Parathyroid adenoma (tissue), 2 donors: ENCODE results near the gene JADE1.

Source experiments
- H2AFZ ChIP-seq: fragments of 300-600 bp; sonication (generic); one replicate; pipeline ENCODE4 v1.7.0; 2017; ENCODE audit warnings: antibody characterized with exemption, mild to moderate bottlenecking
- H3K27ac ChIP-seq: fragments of 300-600 bp; sonication (generic); one replicate; pipeline ENCODE4 v1.7.0; 2017
- H3K27me3 ChIP-seq: fragments of 300-600 bp; sonication (generic); one replicate; pipeline ENCODE4 v1.7.0; 2017; ENCODE audit warnings: low read length; ENCODE audit not compliant: control insufficient read depth, insufficient read depth
- H3K36me3 ChIP-seq: fragments of 300-600 bp; sonication (generic); one replicate; pipeline ENCODE4 v1.7.0; 2017; ENCODE audit warnings: low read length; ENCODE audit not compliant: control insufficient read depth, insufficient read depth
- H3K4me1 ChIP-seq: fragments of 300-600 bp; sonication (generic); one replicate; pipeline ENCODE4 v1.7.0; 2017; ENCODE audit warnings: control low read depth
- H3K4me2 ChIP-seq: fragments of 300-600 bp; sonication (generic); one replicate; pipeline ENCODE4 v1.7.0; 2017; ENCODE audit warnings: low read length
- H3K4me3 ChIP-seq: fragments of 300-600 bp; sonication (generic); one replicate; pipeline ENCODE4 v1.7.0; 2017; ENCODE audit warnings: low read depth, low read length
- H3K79me2 ChIP-seq: fragments of 300-600 bp; sonication (generic); one replicate; pipeline ENCODE4 v1.7.0; 2017; ENCODE audit warnings: control low read depth
- H3K9ac ChIP-seq: fragments of 300-600 bp; sonication (generic); one replicate; pipeline ENCODE4 v1.7.0; 2017; ENCODE audit warnings: mild to moderate bottlenecking
- H3K9me3 ChIP-seq: fragments of 300-600 bp; sonication (generic); one replicate; pipeline ENCODE4 v1.7.0; 2017; ENCODE audit warnings: low read length; ENCODE audit not compliant: control insufficient read depth
- TF ChIP-seq, protein P1 (sequence below): fragments of 300-600 bp; sonication (generic); IDR thresholded peaks from one replicate; pipeline ENCODE4 v1.7.0; 2017; ENCODE audit warnings: antibody characterized with exemption, mild to moderate bottlenecking
- donor health status: primary hyperparathyroidism.

The JADE1 gene

DNA sequence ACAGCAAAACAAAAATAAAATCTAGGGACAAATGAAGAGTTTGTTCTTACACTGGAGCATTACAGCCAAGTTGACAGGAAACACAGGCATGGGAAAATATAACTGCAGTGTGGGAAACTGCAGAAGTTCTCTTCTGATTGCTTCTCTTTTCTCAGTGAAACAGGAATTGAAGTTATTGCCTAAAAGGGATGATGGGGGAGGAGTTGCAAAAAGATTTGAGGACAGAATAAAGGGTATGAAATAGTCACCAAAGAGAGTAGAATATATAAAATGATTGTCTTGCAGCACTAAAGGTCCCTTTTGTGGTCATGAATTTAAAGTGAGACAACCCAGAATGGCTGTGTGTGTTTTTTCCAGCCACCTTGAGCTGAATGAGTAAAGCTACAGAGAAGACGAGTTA, 103.7 kb downstream of the JADE1 start:
- Histone ChIP-seq H3K4me3 (no peak overlapping the region), H3K79me2 (no peaks in the 10 kb centered on the region), H3K4me2 (no peak overlapping the region), H3K4me1 (no peaks in the 10 kb centered on the region), H3K9me3 (no peaks in the 10 kb centered on the region), H3K27me3 (no peaks in the 10 kb centered on the region), H3K36me3 (no peaks in the 10 kb centered on the region), H3K9ac (no peak overlapping the region), H3K27ac (no peak overlapping the region), H2AFZ (no peak overlapping the region)
- TF ChIP-seq, protein P1, sequence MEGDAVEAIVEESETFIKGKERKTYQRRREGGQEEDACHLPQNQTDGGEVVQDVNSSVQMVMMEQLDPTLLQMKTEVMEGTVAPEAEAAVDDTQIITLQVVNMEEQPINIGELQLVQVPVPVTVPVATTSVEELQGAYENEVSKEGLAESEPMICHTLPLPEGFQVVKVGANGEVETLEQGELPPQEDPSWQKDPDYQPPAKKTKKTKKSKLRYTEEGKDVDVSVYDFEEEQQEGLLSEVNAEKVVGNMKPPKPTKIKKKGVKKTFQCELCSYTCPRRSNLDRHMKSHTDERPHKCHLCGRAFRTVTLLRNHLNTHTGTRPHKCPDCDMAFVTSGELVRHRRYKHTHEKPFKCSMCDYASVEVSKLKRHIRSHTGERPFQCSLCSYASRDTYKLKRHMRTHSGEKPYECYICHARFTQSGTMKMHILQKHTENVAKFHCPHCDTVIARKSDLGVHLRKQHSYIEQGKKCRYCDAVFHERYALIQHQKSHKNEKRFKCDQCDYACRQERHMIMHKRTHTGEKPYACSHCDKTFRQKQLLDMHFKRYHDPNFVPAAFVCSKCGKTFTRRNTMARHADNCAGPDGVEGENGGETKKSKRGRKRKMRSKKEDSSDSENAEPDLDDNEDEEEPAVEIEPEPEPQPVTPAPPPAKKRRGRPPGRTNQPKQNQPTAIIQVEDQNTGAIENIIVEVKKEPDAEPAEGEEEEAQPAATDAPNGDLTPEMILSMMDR: no peak

DNA sequence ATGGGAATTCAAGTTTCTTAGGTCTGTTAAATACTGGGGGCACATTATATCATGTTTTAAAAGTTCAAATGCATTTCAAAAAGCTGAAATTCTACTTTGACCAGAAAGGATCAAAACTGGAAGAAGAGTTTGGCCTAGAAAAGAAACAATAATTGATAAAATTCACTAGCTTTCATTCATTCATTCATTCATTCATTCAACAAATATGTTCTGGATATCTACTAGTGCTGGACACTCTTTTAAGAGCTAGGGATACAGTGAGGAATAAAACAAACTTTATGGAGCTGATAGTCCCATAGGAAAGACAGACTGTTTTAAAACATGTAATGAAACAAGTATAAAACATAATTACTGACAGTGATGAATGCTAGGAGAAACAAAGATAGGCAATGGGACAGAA, 106.0 kb downstream of the JADE1 start:
- Histone ChIP-seq H3K27ac (no peak overlapping the region), H3K4me1 (no peaks in the 10 kb centered on the region), H3K9ac (no peak overlapping the region), H3K36me3 (no peaks in the 10 kb centered on the region), H3K4me3 (no peak overlapping the region), H3K9me3 (no peaks in the 10 kb centered on the region), H2AFZ (no peak overlapping the region), H3K27me3 (no peaks in the 10 kb centered on the region), H3K4me2 (no peak overlapping the region), H3K79me2 (no peaks in the 10 kb centered on the region)
- TF ChIP-seq, protein P1: no peak

DNA sequence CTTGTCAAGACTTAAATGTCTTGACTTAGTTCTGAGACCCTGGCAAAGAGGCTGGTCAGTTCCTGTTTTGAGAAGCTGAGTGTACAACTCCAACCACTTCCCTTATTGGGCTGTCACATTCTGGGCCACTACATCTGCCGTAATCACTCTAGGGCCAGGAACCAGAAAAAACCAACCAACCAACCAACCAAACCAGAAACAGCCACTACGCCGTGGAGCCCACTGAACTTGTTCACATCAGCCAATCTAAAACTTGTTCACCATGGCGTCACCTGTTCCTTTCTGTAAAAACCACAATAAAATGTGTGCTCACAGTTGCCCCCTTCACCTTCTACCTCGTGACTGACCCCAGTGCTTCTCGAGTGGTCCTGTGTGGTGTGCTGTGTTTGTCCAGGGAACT, 107.3 kb downstream of the JADE1 start:
- H3K9me3 ChIP-seq: no peaks in the 10 kb centered on the region
- no peak overlapping the region for H3K4me2 ChIP-seq
- no peak overlapping the region for H2AFZ ChIP-seq
- no peak overlapping the region for H3K4me3 ChIP-seq
- H3K4me1 ChIP-seq: no peaks in the 10 kb centered on the region
- H3K27ac ChIP-seq: no peak overlapping the region
- H3K36me3 ChIP-seq: no peaks in the 10 kb centered on the region
- no peaks in the 10 kb centered on the region for H3K27me3 ChIP-seq
- H3K79me2 ChIP-seq: no peaks in the 10 kb centered on the region
- TF ChIP-seq, protein P1: no peak
- H3K9ac ChIP-seq: no peak overlapping the region

DNA sequence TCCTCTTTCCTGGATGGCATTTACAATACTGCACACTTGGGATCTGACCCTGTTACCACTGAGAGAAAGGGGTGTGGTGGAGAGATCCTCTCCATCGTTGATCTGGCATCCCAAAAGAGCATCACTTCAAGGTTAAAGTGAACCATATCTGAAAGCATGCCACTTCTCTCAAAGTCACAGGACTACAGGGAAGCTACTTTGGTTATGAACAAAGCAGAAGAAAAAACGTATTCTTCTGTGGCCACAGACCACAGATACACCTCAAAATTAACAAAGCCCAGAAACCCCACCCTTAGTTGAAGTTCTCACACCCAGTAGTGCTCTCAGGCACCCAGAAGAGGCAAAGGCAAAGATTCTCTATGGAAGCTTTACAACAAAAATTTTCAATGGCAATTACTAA, 108.3 kb downstream of the JADE1 start:
- no peaks in the 10 kb centered on the region for H3K4me1 ChIP-seq
- no peak overlapping the region for H3K9ac ChIP-seq
- no peak overlapping the region for H3K4me2 ChIP-seq
- H3K79me2 ChIP-seq: no peaks in the 10 kb centered on the region
- no peaks in the 10 kb centered on the region for H3K27me3 ChIP-seq
- no peak overlapping the region for H2AFZ ChIP-seq
- H3K9me3 ChIP-seq: no peaks in the 10 kb centered on the region
- H3K27ac ChIP-seq: no peak overlapping the region
- H3K36me3 ChIP-seq: no peaks in the 10 kb centered on the region
- H3K4me3 ChIP-seq: no peak overlapping the region
- TF ChIP-seq, protein P1: no peak

DNA sequence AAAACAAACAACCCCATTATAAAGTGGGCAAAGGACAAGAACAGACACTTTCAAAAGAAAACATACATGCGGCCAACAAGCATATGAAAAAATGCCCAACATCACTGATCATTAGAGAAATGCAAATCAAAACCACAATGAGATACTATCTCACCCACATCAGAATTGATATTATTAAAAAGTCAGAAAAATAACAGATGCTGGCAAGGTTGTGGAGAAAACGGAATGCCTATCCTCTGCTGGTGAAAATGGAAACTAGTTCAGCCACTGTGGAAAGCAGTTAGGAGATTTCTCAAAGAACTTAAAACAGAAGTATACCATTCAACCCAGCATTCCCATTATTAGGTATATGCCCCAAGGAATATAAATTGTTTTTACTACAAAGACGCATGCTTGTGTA, 112.5 kb downstream of the JADE1 start:
- Histone ChIP-seq H3K9me3 (no peaks in the 10 kb centered on the region), H3K4me2 (no peak overlapping the region), H3K79me2 (no peaks in the 10 kb centered on the region), H3K36me3 (no peaks in the 10 kb centered on the region), H3K9ac (no peak overlapping the region), H3K4me1 (no peaks in the 10 kb centered on the region), H2AFZ (no peak overlapping the region), H3K27ac (no peak overlapping the region), H3K4me3 (no peak overlapping the region), H3K27me3 (no peaks in the 10 kb centered on the region)
- TF ChIP-seq, protein P1: no peak
